Myocyte (in vitro differentiated cells): ENCODE results near the gene RAD50. TPM values are rescaled to one million over a fixed set of nuclear protein-coding genes. Genes with fewer than 3 reads are reported as not detected.
"Not testable (repeated sequence)": the region's sequence is repeated elsewhere in the genome, so short reads cannot be mapped to it uniquely, and the experiment has no call there.

Source experiments
- DNase-seq: peaks from one replicate; pipeline ENCODE4 v3.0.0-alpha.2; 2012; ENCODE audit warnings: low read depth
- total RNA-seq: library from RNA; depleted of rRNA; stranded (reverse); fragments of >200 nt; gene quantifications from 2 replicates; pipeline ENCODE4 v1.2.3, GENCODE V29; 2014

The RAD50 gene
- total RNA-seq, 1 donor from 2014 or later, result 25.9 TPM

DNA sequence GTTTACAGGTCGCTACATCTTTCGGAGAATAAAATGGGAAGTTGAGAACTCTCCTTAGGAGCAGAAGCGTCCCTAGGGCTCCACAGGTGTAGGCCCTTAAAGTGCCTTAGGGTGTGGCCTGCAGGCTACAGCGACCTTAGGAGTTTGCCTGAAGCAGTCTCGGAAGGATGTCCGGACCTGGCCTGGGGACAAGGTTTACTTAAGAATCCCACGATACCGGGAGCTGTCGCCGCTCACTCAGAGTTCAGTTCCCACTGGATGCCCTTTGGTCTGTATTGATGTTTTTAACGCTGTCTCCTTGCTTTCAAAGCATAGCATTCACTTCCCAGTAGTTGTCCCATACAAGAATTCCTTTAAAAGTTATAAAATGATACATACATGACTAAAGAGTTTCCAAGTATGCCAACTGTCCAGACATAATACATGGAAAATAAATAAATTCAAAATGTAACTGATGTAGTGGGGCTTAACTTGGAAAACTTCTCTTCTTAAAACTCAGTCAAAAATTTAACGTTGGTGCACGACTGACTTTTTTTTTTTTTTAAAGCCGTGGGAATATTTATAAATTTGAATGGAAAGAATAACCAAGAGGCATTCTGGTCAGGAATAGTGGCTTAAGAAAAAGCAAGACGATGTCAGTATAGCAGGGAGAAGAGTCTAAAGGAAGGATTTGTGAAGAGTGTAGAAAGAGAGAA lies 848 bp downstream of the RAD50 start:
- peak; percentile 38 for DNase-seq

DNA sequence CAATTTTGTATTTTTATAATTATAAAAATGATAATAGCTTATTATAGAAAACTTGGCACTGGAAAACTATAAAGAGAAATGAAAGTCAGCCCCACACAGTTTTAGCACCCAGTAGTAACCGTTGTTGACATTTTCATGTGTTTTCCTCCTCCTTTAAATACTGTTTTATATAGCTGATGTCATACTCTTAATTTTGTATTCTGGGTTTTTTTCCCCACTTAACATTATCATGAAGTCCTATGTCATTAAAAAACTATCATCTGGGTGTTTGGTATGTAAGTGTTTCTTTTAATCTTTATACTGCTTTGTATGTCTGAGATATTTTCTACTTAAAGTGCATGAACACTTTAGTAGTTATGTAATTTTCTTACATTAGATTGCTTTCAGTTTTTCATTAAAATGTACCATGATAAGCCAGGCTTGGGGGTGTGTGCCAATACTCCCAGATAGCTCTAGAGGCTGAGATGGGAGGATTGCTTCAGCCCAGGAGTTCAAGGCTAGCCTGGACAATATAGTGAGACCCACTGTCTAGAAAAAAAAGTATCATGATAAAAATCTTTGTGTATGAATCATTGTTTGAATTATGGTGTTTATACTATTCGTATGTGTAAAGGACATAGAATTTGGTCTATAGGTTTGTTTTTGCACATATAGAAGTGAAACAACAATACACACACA lies 2.7 kb downstream of the RAD50 start:
- DNase-seq, result no peak

DNA sequence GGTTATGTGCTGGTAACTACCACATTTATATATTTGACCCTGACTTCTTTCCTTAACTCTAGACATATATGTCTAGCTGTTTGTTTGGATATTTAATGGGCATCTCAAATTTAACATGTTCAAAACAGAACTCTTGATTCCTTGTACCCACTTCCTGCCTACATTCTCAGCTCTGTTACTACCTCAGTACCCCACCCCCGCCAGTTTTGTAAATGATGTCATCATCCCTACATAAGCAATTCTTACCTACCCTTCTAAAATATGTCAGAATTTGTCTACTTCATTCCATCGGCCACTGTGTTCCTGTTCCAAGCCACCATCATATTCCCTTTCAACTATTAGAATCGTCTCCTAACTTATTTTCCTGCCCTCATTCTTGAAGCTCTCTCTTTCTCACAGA lies 4.8 kb downstream of the RAD50 start:
- DNase-seq, result no peak

DNA sequence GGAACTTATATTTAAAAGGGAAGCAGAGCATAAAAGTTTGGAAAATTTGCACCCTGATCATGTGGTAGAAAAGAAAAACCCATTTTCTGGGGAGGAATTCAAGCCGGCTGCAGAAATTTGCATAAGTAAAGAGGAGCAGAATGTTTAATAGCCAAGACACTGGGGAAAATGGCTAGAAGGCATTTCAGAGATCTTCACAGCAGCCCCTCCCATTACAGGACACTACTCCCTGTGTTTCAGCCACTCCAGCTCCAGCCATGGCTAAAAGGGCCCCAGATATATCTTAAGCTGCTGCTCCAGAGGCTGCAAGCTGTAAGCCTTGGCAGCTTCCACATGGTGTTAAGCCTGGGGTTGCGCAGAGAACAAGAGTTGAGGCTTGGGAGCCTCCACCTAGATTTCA lies 7.8 kb downstream of the RAD50 start:
- DNase-seq, result not testable (repeated sequence)

DNA sequence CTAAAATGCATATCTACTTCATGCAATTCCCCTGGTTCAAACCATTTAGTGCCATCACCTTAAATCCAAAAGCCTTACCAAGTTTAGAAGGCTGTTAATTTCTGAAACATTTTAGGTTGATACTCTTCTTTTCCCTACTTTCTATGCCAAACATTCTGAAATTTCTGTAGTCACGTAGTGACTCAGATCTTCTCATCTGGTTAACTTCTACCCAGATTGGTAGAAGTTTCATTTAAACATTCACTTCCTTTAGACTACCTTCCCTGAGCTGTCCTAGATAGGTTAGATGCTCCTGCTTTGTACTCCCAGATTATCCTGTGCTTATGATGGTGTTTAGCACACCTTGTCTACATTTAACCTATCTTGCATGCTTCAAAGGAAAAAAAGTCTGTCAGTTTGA lies 9.9 kb downstream of the RAD50 start:
- DNase-seq, result no peak

DNA sequence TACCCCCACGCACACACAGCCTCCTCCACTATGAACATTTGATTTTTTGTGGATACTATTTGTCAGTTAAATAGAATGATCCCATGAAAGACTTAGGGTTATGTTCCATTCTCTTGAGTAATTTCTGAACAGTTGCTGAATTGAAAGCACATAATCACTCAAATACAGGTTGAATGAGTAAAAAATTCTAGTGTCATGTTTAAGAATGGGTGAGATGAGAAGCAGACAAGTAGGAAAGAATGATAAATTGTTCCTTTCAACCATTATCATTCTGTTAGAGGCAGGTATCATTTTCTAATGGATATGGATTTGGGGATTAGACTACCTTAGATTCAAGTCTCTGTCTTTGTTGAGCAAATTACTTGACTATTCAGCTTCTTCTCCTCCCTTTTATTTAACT lies 19.3 kb downstream of the RAD50 start:
- no peak for DNase-seq

DNA sequence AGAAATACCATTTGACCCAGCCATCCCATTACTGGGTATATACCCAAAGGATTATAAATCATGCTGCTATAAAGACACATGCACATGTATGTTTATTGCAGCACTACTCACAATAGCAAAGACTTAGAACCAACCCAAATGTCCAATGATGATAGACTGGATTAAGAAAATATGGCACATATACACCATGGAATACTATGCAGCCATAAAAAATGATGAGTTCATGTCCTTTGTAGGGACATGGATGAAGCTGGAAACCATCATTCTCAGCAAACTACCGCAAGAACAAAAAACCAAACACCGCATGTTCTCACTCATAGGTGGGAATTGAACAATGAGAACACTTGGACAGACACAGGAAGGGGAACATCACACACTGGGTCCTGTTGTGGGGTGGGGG lies 27.8 kb downstream of the RAD50 start:
- DNase-seq, result not testable (repeated sequence)

DNA sequence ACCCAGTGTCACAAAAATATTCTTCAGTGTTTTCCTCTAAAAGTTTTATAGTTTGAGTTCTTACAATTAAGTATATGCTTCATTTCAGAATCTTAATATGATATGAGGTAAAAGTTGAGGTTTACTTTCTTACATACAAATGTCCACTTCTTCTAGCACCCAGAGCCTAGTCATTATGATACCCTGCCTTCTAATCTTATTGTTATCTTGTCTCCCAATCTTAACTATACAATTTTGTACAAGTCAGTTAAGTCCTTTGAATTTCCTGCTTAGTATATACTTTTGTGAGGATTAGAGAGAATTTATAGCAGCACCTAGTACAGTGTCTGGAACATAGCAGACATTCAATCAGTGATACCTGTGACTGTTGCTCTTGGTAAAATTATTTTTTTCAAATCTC lies 29.3 kb downstream of the RAD50 start:
- DNase-seq, result no peak

DNA sequence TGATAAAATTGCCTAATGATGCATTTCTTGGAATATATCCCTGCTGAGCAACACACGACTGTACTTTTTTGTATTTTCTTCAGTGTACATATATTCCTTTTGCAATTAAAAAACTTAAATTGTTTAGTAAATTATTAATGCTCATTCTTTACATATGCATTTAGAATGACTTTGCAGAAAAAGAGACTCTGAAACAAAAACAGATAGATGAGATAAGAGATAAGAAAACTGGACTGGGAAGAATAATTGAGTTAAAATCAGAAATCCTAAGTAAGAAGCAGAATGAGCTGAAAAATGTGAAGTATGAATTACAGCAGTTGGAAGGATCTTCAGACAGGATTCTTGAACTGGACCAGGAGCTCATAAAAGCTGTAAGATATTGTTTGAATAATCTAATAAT lies 32.7 kb downstream of the RAD50 start:
- DNase-seq, result no peak

DNA sequence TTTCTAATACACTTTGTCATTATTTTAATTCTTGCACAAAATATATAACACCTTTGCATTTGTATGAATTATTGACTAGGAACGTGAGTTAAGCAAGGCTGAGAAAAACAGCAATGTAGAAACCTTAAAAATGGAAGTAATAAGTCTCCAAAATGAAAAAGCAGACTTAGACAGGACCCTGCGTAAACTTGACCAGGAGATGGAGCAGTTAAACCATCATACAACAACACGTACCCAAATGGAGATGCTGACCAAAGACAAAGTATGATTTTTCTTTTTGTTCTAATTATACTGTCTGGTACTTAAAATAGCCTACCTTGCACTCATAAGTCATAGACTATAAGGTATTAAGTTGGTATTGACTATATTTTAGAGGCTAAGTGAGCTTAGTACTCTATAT lies 34.4 kb downstream of the RAD50 start:
- DNase-seq, result no peak

DNA sequence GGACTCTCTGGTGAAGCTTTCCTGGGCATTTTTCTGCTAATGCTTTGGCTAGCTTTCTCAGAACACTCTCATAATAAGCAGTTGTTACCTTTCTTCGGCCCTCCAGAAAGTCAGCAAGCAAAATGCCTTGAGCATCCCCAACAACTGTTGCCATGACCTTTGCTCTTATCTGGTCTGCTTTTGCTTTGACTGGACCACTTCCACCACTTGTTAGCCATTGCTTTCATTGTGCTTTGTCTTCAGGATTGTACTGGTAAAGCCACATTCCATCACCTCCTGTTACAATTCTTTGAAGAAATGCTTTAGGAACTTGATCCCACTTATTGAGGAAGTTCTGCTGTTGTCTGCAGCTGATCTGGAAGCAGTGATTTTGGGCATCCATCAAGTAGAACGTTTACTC lies 35.7 kb downstream of the RAD50 start:
- peak; percentile 66 for DNase-seq

DNA sequence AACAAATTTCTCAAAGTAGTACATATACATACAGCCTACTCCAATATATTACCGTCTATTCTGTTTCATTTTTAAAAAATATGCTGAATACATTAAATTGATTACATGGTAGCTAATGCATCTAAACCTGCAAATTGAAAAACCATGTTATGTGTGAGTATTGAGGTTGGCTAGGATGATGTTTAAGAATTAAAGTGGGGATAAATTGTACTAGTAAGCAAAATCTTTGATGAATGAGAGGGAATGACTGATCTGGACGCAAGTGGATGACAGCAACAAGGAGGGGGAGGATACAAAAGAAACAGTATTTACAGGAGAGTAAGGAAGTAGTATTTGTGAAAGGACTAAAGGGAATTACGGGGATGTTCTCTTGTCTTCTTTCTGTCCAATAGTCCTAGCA lies 37.4 kb downstream of the RAD50 start:
- DNase-seq, result no peak

DNA sequence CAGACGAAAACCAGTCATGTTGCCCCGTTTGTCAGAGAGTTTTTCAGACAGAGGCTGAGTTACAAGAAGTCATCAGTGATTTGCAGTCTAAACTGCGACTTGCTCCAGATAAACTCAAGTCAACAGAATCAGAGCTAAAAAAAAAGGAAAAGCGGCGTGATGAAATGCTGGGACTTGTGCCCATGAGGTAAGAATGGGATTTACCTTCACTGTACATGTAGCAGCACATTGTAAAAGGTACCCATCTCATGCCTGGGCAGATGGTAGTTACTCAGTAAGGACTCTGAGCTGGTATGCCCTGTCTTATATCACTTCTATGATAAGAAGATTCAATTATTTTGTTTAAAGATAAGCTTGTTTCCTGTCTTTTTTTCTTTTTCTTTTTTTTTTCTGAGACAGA lies 38.8 kb downstream of the RAD50 start:
- DNase-seq, result no peak

DNA sequence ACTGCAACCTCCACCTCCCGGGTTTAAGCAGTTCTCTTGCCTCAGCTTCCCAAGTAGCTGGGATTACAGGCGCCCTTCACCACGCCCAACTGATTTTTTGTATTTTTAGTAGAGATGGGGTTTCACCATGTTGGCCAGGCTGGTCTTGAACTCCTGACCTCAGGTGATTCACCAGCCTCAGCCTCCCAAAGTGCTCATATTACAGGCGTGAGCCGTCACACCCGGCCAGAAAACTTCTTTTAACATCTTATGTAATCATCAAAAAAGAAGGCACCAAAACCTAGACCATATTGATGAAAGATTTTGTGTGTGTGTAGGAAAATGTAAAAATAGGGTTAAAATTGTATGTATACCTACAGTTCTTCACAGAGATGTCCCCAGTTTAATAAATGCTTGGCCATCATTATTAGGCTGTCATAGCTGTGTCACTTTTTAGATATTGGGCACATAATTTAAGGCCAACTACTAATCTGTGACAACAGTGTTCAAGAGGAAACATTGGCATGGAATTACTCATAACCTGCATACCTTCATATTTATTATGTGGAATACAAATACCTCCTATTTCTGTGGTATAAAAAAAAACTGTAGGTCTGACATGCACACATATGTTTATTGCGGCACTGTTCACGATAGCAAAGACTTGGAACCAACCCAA lies 44.4 kb downstream of the RAD50 start:
- peak; percentile 19 for DNase-seq

DNA sequence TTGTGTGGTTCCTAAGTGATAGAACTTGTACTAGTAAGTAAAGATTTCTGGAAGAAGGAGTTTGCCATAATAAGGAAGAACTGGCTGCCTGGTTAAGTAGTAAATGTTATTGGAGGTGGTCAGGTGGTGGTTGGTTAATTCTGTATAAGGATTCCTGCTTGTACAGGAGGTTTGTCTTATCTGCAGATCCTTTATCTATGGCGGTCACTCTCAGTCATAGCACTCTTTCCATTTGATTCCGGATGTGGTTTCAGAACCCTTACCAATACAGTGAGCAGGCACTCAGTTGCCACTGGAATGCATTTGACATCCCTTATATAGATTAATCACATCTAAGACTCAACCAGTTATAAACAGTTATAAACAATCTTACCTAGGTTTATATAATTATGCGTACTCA lies 50.3 kb downstream of the RAD50 start:
- DNase-seq, result no peak

DNA sequence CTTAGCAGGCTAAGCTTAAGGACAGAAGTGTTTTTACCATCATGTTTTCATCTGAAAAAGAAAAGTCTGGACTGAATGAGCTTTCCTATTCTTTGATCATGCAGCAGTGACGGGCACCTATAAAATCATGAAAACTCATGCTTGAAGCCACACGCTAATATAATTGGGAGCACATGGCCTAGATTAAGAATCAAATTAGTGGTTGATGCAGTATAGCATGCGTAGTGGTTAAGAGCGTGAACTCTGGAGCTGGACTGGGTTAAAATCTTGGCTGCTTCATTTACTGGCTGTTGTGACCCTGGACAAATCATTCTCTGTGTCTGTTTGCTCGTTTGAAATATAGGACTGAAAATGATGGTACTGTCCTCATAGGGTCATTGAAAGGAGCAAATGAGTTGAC lies 51.3 kb downstream of the RAD50 start:
- no peak for DNase-seq

DNA sequence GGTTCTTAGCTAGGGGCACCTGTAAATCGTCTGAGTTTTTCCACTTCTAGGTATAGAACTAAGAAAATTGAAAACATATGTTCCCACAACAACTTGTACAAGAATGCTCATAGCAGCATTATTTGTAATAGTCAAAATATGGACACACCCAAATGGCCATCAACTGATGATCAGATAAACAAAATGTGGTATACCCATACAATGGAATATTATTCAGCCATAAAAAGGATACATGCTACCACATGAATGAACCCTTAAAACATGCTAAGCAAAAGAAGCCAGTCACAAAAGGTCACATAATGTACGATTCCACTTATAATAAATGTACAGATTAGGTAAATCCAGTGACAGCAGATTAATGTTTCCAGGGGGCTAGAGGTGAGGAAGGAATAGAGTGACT lies 55.2 kb downstream of the RAD50 start:
- no peak for DNase-seq

DNA sequence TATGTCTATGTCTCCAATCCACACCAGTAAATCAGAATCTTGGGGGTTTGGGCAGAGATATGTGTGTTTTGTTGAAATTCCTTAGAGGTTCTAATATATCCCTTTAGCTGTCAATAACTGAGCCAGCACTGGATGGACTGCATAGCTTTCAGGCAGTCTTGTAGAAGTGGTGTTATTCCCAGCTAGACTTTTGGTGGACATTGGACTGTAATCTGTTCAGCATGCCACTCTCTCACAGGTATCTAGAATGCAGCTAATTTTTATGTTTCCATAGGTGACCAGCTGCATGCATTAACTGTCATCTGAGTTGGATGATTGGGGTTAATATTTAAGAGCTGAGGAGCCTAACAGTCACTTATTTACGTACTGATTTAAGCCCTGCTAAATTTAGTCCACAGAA lies 56.1 kb downstream of the RAD50 start:
- DNase-seq, result no peak

DNA sequence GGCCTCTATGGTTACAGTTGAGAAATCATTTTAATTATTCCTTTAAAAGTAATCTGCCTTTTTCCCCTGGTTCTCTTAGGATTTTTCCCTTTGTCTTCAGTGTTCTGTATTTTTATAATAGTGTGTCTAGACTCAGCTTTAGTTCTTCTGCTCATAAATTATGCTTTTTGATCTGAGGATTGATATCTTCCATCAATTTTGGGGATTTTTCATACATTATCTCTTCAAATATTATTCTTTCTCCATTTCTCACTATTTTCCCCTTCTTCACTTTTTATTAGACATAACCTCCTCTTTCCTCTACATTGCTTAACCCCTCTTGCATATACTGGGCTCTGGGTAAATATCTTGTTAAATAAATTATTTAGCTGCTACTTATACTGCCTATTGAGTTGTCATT lies 64.9 kb downstream of the RAD50 start:
- DNase-seq, result no peak

DNA sequence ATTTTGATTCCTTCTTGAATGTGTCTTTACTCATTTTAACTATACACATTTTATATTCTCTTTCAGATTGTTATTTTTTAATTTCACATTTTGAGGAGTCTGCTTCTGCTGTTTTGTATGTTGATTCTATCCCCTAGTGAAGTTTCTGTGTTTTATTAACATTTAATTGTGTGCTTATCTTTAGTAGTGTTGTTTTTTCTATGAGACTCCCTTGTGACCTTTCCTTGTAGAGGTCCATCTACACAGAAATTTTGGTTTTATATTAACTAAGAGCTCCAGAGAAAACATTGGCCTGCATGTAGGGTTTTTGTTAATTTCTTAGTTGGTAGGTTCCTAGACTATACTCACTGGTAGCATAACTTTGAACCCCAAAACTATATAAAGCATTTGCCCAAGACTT lies 65.8 kb downstream of the RAD50 start:
- no peak for DNase-seq

DNA sequence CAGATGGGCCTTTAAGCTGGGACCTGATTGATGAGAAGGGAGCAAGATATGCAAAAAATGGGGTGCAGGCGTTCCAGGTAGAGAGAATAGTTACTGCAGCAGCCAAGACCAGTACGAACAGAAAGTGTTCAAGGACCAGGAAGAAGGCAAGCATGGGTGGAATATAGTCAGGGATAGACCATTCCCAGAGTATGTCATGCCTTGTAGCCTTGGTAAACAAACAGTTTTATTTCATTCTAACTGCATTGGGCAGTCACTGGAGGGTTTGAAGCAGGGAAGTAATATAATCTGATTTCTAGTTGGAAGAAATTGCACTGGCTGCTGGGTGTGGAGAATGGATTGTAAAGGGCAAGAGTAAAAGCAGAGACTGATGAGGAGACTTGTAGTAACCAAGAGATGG lies 70.7 kb downstream of the RAD50 start:
- DNase-seq, result no peak

DNA sequence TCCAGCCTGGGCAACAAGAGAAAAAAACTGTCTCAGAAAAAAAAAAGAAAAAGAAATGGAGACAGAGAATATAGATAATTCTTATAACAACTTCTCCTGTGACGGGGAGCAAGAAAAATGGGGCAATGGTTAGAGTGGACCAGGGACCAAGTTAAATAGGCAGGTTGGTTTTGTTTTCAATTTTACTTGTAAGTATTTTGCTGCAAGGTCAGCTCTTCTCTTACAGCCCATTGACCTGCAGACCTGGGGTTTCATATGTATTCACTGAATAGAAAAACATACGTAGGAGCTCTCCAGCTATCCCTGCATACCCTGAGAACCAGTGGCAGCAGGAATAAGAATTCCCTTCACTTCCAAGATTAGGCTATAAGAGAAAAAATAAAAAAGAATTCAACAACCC lies 72.0 kb downstream of the RAD50 start:
- DNase-seq, result no peak
